ENCODE data around the gene IMMP2L.

IMMP2L gene

GRCh38 chr7:111010798-111011197 lies 551.5 kb downstream of the IMMP2L start:
- no peak for DNase-seq (ENCODE audit: low read depth in 2 of 3, low spot score in 2 of 3)

GRCh38 chr7:111009526-111010040 lies 552.7 kb downstream of the IMMP2L start:
- DNase-seq (ENCODE audit: low read depth in 2 of 3, low spot score in 2 of 3) = no peak

- no peak for DNase-seq (ENCODE audit: low read depth in 2 of 3, low spot score in 2 of 3)
Measured at GRCh38 chr7:111006691-111007090, 555.6 kb downstream of the IMMP2L start.

GRCh38 chr7:111006040-111006439 lies 556.3 kb downstream of the IMMP2L start:
- DNase-seq (ENCODE audit: low read depth in 2 of 3, low spot score in 2 of 3) = no peak

- DNase-seq (ENCODE audit: low read depth in 2 of 3, low spot score in 2 of 3) = no peak
Measured at GRCh38 chr7:111005445-111005844, 556.8 kb downstream of the IMMP2L start.

- no peak for DNase-seq (ENCODE audit: low read depth in 2 of 3, low spot score in 2 of 3)
Measured at GRCh38 chr7:111004310-111004901, 557.9 kb downstream of the IMMP2L start.

- no peak for DNase-seq (ENCODE audit: low read depth in 2 of 3, low spot score in 2 of 3)
Measured at GRCh38 chr7:111003883-111004282, 558.4 kb downstream of the IMMP2L start.

GRCh38 chr7:110994028-110994967 lies 568.0 kb downstream of the IMMP2L start:
- no peak for DNase-seq (ENCODE audit: low read depth in 2 of 3, low spot score in 2 of 3)

- no peak for DNase-seq (ENCODE audit: low read depth in 2 of 3, low spot score in 2 of 3)
Measured at GRCh38 chr7:110988890-110989501, 573.3 kb downstream of the IMMP2L start.

GRCh38 chr7:110988348-110988747 lies 573.9 kb downstream of the IMMP2L start:
- no peak for DNase-seq (ENCODE audit: low read depth in 2 of 3, low spot score in 2 of 3)

- DNase-seq (ENCODE audit: low read depth in 2 of 3, low spot score in 2 of 3) = no peak
Measured at GRCh38 chr7:110987127-110987693, 575.1 kb downstream of the IMMP2L start.

GRCh38 chr7:110983822-110984456 lies 578.4 kb downstream of the IMMP2L start:
- no peak for DNase-seq (ENCODE audit: low read depth in 2 of 3, low spot score in 2 of 3)

GRCh38 chr7:110977127-110977737 lies 585.1 kb downstream of the IMMP2L start:
- no peak for DNase-seq (ENCODE audit: low read depth in 2 of 3, low spot score in 2 of 3)

- no peak for DNase-seq (ENCODE audit: low read depth in 2 of 3, low spot score in 2 of 3)
Measured at GRCh38 chr7:110975486-110975885, 586.8 kb downstream of the IMMP2L start.

- no peak for DNase-seq (ENCODE audit: low read depth in 2 of 3, low spot score in 2 of 3)
Measured at GRCh38 chr7:110974441-110974840, 587.9 kb downstream of the IMMP2L start.

- no peak for DNase-seq (ENCODE audit: low read depth in 2 of 3, low spot score in 2 of 3)
Measured at GRCh38 chr7:110973196-110973990, 588.9 kb downstream of the IMMP2L start.

- DNase-seq (ENCODE audit: low read depth in 2 of 3, low spot score in 2 of 3) = no peak
Measured at GRCh38 chr7:110964775-110965174, 597.5 kb downstream of the IMMP2L start.

GRCh38 chr7:110962826-110963225 lies 599.5 kb downstream of the IMMP2L start:
- no peak for DNase-seq (ENCODE audit: low read depth in 2 of 3, low spot score in 2 of 3)

- DNase-seq (ENCODE audit: low read depth in 2 of 3, low spot score in 2 of 3) = no peak
Measured at GRCh38 chr7:110962374-110962773, 599.9 kb downstream of the IMMP2L start.

- DNase-seq (ENCODE audit: low read depth in 2 of 3, low spot score in 2 of 3) = no peak
Measured at GRCh38 chr7:110960811-110961210, 601.5 kb downstream of the IMMP2L start.

Measured in activated CD8-positive, alpha-beta memory T cell treated with anti-CD3 and anti-CD28 coated beads for 48 hours (primary cell).